Activated CD8-positive, alpha-beta memory T cell treated with anti-CD3 and anti-CD28 coated beads, Interleukin-2, amount 50 U/mL, for 4 hours (primary cell): Measurements from ENCODE around the gene COG5.

Source experiments
- DNase-seq: peaks from one replicate; pipeline ENCODE4 v3.0.0-alpha.2; 2020

The COG5 gene

GRCh38 chr7:107387573-107388219 lies 176.0 kb downstream of the COG5 start:
- no peak for DNase-seq

- no peak for DNase-seq
Measured at GRCh38 chr7:107387128-107387527, 176.6 kb downstream of the COG5 start.

GRCh38 chr7:107386548-107387102 lies 177.1 kb downstream of the COG5 start:
- no peak for DNase-seq

GRCh38 chr7:107384025-107384424 lies 179.7 kb downstream of the COG5 start:
- no peak for DNase-seq

GRCh38 chr7:107383203-107383602 lies 180.5 kb downstream of the COG5 start:
- no peak for DNase-seq

GRCh38 chr7:107381453-107381852 lies 182.3 kb downstream of the COG5 start:
- no peak for DNase-seq

- DNase-seq = no peak
Measured at GRCh38 chr7:107373354-107373753, 190.4 kb downstream of the COG5 start.

- no peak for DNase-seq
Measured at GRCh38 chr7:107372298-107372697, 191.4 kb downstream of the COG5 start.

GRCh38 chr7:107370816-107371215 lies 192.9 kb downstream of the COG5 start:
- no peak for DNase-seq

- DNase-seq = no peak
Measured at GRCh38 chr7:107364787-107365186, 198.9 kb downstream of the COG5 start.

- no peak for DNase-seq
Measured at GRCh38 chr7:107359520-107360316, 204.0 kb downstream of the COG5 start.

- no peak for DNase-seq
Measured at GRCh38 chr7:107355616-107356015, 208.1 kb downstream of the COG5 start.

GRCh38 chr7:107354640-107355039 lies 209.1 kb downstream of the COG5 start:
- no peak for DNase-seq

GRCh38 chr7:107353701-107354100 lies 210.0 kb downstream of the COG5 start:
- no peak for DNase-seq

GRCh38 chr7:107345898-107346297 lies 217.8 kb downstream of the COG5 start:
- DNase-seq = no peak

GRCh38 chr7:107344799-107345198 lies 218.9 kb downstream of the COG5 start:
- DNase-seq = no peak

GRCh38 chr7:107344286-107344685 lies 219.4 kb downstream of the COG5 start:
- DNase-seq = no peak

GRCh38 chr7:107338080-107338479 lies 225.6 kb downstream of the COG5 start:
- no peak for DNase-seq

GRCh38 chr7:107332488-107333269 lies 231.0 kb downstream of the COG5 start:
- DNase-seq = no peak

- DNase-seq = no peak
Measured at GRCh38 chr7:107330478-107330877, 233.2 kb downstream of the COG5 start.

- DNase-seq = no peak
Measured at GRCh38 chr7:107327986-107328569, 235.6 kb downstream of the COG5 start.

- DNase-seq = no peak
Measured at GRCh38 chr7:107326061-107326460, 237.7 kb downstream of the COG5 start.

GRCh38 chr7:107322015-107322414 lies 241.7 kb downstream of the COG5 start:
- no peak for DNase-seq
